ENCODE measurements around the gene PSMD10. TPM values are rescaled to one million over a fixed set of nuclear protein-coding genes. Genes with fewer than 3 reads are reported as not detected.
A peak's percentile ranks its signal among the peaks of the same experiment; 100 is the strongest.

PSMD10 gene
- total RNA-seq, 1 donor from 2014 or later = 63.5 TPM

DNA sequence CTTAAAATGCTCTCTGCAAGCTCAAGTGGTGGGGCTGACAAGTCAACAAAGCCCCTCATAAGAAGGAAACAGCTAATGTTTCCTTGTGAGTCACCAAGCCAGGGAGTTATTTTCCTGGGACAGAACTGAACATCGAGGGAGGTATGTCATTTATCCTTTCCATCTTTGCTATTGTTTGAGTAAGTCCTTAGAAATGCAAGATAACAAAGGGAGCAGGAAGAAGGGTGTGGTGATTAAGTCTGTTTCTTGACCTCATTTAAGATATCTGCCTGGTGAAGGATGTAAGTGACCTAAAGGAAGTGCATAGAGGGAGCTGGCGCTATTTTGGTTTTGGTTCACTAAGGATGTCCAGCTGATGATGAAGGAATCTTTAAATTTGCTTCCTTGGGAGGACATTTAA lies 40.1 kb upstream of the PSMD10 start:
- Mint-ChIP-seq H3K36me3 (peaks cover 7% of the 10 kb centered on the region), H3K27ac (no peak overlapping the region), H3K4me1 (no peaks in the 10 kb centered on the region), H3K4me3 (no peak overlapping the region), H3K9me3 (no peaks in the 10 kb centered on the region), H3K27me3 (ENCODE audit: low read depth) (no peaks in the 10 kb centered on the region)
- TF ChIP-seq, protein P1, sequence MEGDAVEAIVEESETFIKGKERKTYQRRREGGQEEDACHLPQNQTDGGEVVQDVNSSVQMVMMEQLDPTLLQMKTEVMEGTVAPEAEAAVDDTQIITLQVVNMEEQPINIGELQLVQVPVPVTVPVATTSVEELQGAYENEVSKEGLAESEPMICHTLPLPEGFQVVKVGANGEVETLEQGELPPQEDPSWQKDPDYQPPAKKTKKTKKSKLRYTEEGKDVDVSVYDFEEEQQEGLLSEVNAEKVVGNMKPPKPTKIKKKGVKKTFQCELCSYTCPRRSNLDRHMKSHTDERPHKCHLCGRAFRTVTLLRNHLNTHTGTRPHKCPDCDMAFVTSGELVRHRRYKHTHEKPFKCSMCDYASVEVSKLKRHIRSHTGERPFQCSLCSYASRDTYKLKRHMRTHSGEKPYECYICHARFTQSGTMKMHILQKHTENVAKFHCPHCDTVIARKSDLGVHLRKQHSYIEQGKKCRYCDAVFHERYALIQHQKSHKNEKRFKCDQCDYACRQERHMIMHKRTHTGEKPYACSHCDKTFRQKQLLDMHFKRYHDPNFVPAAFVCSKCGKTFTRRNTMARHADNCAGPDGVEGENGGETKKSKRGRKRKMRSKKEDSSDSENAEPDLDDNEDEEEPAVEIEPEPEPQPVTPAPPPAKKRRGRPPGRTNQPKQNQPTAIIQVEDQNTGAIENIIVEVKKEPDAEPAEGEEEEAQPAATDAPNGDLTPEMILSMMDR (IDR thresholded peaks at IDR 0.05; ENCODE audit: unreplicated experiment) = no peak
- DNase-seq (ENCODE audit: low spot score in 2 of 2, unreplicated experiment in 2 of 2) = no peak

DNA sequence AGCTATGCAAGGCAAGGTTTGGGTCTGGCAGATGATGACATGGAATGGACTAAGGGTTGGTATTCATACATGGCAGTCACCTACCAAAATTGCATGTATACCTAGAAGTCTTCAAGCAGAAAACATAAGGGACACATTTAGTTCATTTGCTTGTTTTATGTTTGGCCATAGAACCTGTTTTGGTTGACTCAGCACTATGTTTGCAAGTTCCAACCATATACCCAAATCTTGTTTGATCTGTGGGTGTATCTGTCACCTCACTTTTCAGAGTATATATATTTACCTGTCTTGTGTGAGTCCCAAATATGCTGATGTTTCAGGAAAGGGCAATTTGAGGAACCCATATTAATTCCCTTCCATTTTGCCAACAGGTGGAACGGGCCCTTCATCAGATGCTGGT lies 39.5 kb upstream of the PSMD10 start:
- TF ChIP-seq, protein P1 (IDR thresholded peaks at IDR 0.05; ENCODE audit: unreplicated experiment) = no peak
- H3K9me3 Mint-ChIP-seq = no peaks in the 10 kb centered on the region
- H3K27me3 Mint-ChIP-seq (ENCODE audit: low read depth) = no peaks in the 10 kb centered on the region
- no peak overlapping the region for H3K27ac Mint-ChIP-seq
- no peak for DNase-seq (ENCODE audit: low spot score in 2 of 2, unreplicated experiment in 2 of 2)
- peaks cover 7% of the 10 kb centered on the region for H3K36me3 Mint-ChIP-seq
- no peak overlapping the region for H3K4me3 Mint-ChIP-seq
- no peaks in the 10 kb centered on the region for H3K4me1 Mint-ChIP-seq

DNA sequence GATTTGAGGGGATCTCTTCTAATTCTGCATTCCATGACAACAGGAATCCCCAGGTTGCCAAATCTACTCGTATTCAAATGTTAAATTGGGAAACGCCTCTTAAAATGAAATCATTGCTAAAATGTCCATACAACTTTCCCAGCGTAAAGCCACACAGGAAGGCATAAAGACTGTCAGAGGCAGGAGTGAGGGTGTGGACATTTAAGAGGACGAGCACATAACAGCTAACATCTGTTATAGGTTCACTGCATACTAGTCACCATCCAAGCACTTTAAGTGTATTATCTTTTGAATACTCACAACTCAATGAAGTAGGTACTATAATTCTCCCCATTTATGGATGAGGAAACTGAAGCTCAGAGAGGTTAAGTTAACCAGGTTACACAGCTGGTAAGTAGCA lies 35.8 kb upstream of the PSMD10 start:
- no peak overlapping the region for H3K4me3 Mint-ChIP-seq
- peaks cover 11% of the 10 kb centered on the region for H3K4me1 Mint-ChIP-seq

DNA sequence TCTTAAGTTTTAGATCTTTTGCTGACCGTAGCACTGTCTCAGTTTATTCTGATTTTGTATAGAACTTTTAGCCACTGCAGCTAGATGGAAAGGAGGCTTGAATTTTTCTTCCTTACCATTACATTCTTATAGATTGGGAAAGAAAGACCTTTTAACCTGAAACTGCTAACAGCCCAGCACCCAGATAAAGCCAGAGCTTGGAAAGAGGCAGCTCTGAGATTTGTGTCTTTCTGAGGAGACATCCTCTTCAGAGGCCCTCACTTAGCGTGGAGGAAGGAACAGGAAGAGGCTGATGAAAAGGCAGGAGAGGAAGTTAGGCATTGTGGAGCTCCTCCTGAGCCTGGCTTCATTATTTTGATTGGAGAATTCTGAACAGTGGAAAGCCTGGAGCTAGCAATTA lies 35.3 kb upstream of the PSMD10 start:
- Mint-ChIP-seq H3K9me3 (no peaks in the 10 kb centered on the region), H3K27ac (peak overlapping the region; percentile 2), H3K36me3 (peaks cover 5% of the 10 kb centered on the region), H3K4me1 (peaks cover 15% of the 10 kb centered on the region), H3K4me3 (no peak overlapping the region), H3K27me3 (ENCODE audit: low read depth) (no peaks in the 10 kb centered on the region)
- TF ChIP-seq, protein P1 (IDR thresholded peaks at IDR 0.05; ENCODE audit: unreplicated experiment) = no peak
- DNase-seq (ENCODE audit: low spot score in 2 of 2, unreplicated experiment in 2 of 2) = no peak

More for the DNA sequence above, 35.8 kb upstream of the PSMD10 start:
- Mint-ChIP-seq H3K9me3 (no peaks in the 10 kb centered on the region), H3K27me3 (ENCODE audit: low read depth) (no peaks in the 10 kb centered on the region), H3K36me3 (peaks cover 5% of the 10 kb centered on the region), H3K27ac (no peak overlapping the region)
- TF ChIP-seq, protein P1 (IDR thresholded peaks at IDR 0.05; ENCODE audit: unreplicated experiment) = no peak
- DNase-seq (ENCODE audit: low spot score in 2 of 2, unreplicated experiment in 2 of 2) = no peak

DNA sequence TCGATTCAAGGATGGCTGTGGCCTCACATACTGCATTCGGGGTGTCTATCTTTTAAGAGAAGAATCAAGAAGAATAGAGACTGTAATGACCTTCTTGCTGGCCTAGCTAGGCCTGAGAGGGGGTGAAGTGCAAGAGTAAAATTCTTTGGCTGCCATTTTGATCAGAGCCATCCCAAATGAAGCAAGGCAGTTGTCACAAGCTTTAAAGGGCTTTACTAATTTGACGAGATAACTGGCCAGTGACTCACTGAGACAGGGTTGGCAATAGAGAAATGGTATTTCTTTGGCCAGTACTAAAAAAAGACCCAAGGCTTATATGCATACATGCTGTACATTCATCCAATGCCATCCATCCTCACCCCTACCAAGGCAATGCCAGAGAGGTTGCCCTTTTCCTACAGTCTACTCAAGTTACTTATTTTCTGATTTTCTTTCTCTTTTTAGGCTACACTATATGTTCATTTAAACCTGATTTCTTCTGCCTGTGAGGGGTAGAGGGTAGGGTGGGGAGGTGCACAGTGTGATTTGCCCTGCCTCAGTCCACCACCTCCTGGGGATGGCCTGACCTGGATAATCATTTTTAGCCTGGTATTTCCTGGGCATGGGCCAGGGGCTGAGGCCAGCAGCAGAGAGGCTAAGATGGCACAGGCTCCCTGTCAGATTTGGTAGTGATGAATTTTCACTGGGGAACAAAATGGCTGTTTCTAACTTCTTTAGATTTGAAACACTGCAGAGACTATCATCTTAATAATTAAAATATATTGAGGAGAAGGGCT lies 32.4 kb upstream of the PSMD10 start:
- no peak for DNase-seq (ENCODE audit: low spot score in 2 of 2, unreplicated experiment in 2 of 2)
- TF ChIP-seq, protein P1 (IDR thresholded peaks at IDR 0.05; ENCODE audit: unreplicated experiment) = no peak
- Mint-ChIP-seq H3K27ac (no peak overlapping the region), H3K27me3 (ENCODE audit: low read depth) (no peaks in the 10 kb centered on the region), H3K36me3 (no peaks in the 10 kb centered on the region), H3K4me1 (peaks cover 32% of the 10 kb centered on the region), H3K9me3 (no peaks in the 10 kb centered on the region), H3K4me3 (no peak overlapping the region)
